Stimulated activated CD8-positive, alpha-beta memory T cell treated with anti-CD3 and anti-CD28 coated beads, Interleukin-7, amount 100 ng/mL, for 1 hour (primary cell): Measurements from ENCODE around the gene UBAP1.
"Not testable (repeated sequence)": the region's sequence is repeated elsewhere in the genome, so short reads cannot be mapped to it uniquely, and the experiment has no call there.

Source experiments
- DNase-seq, 2 donors: peaks; one replicate each; pipeline ENCODE4 v3.0.0-alpha.2; 2020; ENCODE audit warnings: low read depth in 2 of 2

UBAP1 gene

GRCh38 chr9:34259315-34259714 is 80.5 kb downstream of the UBAP1 start:
- DNase-seq = no peak

GRCh38 chr9:34262971-34263370 is 84.1 kb downstream of the UBAP1 start:
- no peak for DNase-seq

DNA sequence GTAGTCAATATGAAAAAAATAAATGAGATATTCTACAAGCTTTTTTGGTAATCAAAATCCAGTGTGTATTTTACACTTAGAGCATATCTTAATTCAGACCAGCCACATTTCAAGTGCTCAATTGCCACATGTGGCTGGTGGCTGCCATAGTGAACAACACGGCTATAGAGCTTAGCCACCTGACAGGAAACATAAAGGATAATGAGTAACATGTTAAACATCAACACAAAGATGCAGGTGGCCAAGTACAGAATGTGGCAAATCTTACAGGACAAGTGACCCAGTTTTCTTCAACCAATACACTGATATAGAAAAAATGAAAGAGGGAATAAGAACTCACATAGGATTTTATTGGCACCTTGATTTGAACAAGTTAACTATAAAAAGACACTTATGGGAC is 88.8 kb downstream of the UBAP1 start:
- DNase-seq = no peak

GRCh38 chr9:34271265-34272006 is 92.6 kb downstream of the UBAP1 start:
- DNase-seq = no peak

DNA sequence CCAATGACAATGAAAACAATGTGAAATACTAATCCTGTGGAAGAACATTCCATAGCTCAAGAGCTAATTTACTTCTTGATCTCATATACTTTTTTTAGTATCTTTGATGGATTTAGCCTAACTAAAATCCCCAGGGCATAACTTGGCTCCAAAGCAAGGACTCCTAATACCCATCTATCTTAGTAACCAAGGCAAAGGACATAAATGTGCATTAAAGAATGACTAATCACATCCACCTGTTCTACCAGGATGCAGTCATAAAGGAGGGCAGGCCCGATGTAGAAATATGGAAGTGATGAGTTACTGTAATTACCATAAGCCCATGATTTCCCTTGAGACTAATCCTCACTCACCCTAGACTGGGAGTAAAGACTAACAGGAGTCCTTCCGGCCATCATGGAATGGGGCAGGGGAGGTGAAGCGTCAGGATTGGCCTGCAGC is 93.3 kb downstream of the UBAP1 start:
- no peak for DNase-seq

DNA sequence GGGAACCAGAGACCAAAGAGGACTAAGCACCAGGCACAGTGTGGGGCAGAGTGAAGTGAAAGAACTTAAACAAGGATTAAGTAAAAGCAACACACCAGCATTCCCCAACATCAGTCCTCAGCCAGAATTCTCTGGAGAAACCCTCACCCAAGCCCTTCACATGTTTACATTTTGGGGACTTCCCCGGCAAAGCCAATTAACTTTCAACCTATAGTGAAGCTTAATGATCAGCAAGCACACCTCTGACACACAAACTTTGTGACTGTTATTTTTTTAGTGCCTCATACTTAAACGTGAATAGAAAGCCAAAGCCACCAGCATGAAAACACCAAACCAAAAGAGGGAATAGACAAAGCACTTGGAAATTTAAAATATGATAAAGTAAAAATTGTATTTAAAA is 94.7 kb downstream of the UBAP1 start:
- DNase-seq = not testable (repeated sequence)

DNA sequence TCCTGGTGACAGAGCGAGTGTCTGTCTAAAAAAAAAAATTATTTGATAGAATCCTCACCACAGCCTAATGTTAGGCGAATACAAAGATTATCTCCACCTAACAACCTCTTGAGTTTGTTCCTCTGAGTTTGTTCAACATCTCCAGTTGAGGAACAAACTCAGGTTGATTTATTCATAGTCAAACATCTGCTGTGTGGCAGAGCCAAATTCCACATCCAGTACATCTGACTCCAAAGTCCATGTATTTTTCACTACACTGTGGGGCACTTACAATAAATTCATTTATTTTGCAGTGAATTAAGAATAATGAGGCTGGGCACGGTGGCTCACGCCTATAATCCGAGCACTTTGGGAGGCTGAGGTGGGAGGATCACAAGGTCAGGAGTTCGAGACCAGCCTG is 97.0 kb downstream of the UBAP1 start:
- DNase-seq = no peak

DNA sequence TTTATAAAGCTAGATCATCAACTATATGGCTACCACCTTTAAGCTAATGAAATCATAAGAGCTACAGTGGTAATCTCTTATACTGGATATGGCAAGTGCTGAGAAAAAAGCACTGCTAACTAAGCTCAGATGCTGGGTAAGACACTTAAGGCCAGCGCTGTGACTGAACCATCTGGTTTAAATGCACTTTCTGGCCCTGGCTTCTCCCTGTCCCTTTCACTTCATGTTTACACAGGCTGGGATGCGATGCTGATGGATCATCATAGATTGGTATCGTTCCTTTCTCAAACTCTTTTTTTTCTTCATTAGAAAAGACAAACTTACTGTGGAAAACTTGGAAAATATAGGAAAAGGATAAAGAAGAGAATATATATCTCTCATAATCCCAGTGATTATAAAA is 97.9 kb downstream of the UBAP1 start:
- no peak for DNase-seq

DNA sequence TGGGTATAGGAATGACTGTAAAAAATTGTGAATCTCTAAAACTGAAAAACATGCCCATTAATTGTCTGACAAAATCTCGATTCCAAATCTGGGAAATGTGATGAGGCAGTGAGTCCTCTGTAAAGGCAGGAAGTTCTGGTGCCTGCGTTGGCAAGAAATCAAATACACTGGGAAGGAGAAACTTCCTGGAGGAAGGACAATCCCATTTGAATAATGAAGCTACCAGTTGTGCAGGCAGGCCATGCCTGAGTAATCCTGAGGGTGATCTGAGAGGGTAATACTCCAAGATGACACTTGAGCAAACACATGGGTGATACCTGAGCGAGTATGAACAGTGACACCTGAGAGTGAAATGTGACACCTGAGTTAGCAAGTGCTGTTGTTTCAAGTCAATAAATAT is 100.6 kb downstream of the UBAP1 start:
- DNase-seq = no peak

DNA sequence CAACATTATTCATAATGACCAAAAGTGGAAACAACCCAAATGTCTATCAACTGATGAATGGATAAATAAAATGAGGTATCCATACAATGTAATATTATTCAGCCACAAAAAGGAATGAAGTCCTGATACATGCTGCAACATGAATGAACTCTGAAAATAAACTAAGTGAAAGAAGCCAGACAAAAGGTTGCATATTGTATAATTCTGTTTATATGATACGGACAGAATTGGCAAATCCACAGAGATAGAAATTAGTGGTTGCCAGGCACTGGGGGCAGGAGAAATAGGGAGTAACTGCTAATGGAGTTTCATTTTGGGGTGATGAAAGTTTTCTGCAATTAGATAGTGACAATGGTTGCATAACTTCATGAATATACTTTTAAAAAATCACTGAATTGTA is 103.3 kb downstream of the UBAP1 start:
- no peak for DNase-seq

GRCh38 chr9:34289159-34289558 is 110.3 kb downstream of the UBAP1 start:
- no peak for DNase-seq

DNA sequence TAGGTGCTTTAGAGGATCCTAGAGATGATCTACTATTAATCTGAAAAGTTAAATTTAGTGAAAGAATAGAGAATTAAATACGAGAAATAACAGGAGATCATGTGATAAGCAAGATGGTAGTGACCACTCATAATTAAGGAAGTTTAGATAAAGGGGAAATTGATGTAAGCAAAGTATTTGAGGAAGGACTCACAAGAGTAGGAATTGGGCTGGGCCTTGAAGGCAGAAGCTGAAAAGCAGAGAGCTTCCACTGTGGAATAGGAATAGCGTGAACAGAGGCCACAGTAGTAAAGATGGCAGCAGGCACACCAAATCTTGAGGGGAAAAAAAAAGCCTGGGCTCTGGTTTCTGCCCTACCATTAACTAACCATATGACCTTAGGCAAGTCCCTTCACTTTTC is 112.2 kb downstream of the UBAP1 start:
- no peak for DNase-seq

GRCh38 chr9:34291423-34291822 is 112.6 kb downstream of the UBAP1 start:
- no peak for DNase-seq

DNA sequence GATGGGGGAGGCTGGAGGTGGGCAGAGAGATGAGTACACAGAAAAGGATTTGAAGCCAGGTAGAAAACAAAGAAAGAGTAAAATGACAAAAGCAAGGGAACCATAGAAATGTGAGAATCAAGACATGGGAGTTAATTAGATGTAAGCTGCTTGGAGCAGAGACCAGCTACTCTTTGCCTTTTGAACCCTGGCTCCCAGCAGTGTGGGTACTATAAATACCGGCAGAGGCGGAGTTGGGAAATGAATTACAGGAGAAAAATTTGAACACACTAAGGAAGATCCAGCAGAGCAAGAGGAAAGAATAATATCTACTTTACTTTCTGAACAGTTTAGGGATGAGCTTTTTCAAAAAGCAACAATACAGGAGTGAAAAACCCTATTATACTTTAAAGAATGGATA is 113.7 kb downstream of the UBAP1 start:
- DNase-seq = no peak

DNA sequence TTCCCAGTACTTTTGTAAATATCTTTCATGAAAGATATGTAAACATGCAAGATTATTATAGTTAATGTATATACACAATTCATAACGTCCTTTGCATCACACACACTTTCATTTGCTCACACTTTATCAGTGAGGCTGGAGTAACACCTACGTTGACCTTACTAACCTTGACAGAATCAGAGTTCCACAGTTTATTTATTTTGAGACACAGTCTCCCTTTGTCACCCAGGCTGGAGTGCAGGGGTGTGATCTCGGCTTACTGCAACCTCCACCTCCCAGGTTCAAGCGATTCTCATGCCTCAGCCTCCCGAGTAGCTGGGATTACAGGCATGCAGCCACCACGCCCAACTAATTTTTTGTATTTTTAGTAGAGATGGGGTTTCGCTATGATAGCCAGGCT is 122.2 kb downstream of the UBAP1 start:
- DNase-seq = not testable (repeated sequence)
